A673 (cell line): ENCODE measurements around the gene EXD3. TPM values are rescaled to one million over a fixed set of nuclear protein-coding genes. Genes with fewer than 3 reads are reported as not detected.

Experiments used
- BruUV-seq: library from RNA; stranded (reverse); fragments of 400-500 nt; replicated peaks from 2 replicates; lab custom pipeline; 2021; lab: Mats Ljungman, UMichigan
- CTCF ChIA-PET: fragments of 300-600 bp; sonication (Branson Sonifier 250); formaldehyde crosslinking; loops from one replicate; lab custom pipeline; 2022; ENCODE audit warnings: antibody characterized with exemption; lab: Charles Lee
- POLR2A ChIA-PET: fragments of 300-600 bp; sonication (Branson Sonifier 250); formaldehyde crosslinking; loops from one replicate; lab custom pipeline; 2022; ENCODE audit warnings: antibody characterized with exemption; ENCODE audit not compliant: low non-redundant PET; lab: Charles Lee
- DNase-seq: peaks from one replicate; pipeline ENCODE4 v3.0.0-alpha.2; 2015; ENCODE audit warnings: low spot score
- H3K27ac ChIP-seq: fragments of 200-600 bp; sonication (generic); 2 replicates; pipeline ENCODE4 v1.5.1; 2016; ENCODE audit warnings: mixed run types, low read depth, mild to moderate bottlenecking, mixed read lengths, antibody characterized with exemption, low read length; ENCODE audit not compliant: poor library complexity, severe bottlenecking
- H3K27me3 ChIP-seq: fragments of 200-600 bp; sonication (generic); replicated peaks from 2 replicates; pipeline ENCODE4 v1.6.1; 2017; ENCODE audit warnings: mixed run types, low read depth, mild to moderate bottlenecking, mixed read lengths, antibody characterized with exemption, low read length; ENCODE audit not compliant: insufficient read depth, poor library complexity
- H3K36me3 ChIP-seq: fragments of 200-600 bp; sonication (generic); 2 replicates; pipeline ENCODE4 v1.6.1; 2016; ENCODE audit warnings: mixed run types, mild to moderate bottlenecking, mixed read lengths, antibody characterized with exemption, low read length; ENCODE audit not compliant: insufficient read depth, poor library complexity, severe bottlenecking
- H3K4me1 ChIP-seq: fragments of 200-600 bp; sonication (generic); 2 replicates; pipeline ENCODE4 v1.6.1; 2017; ENCODE audit warnings: mixed run types, mild to moderate bottlenecking, mixed read lengths, antibody characterized with exemption, low read length; ENCODE audit not compliant: insufficient read depth, poor library complexity, severe bottlenecking
- H3K4me3 ChIP-seq: fragments of 200-600 bp; sonication (generic); 2 replicates; pipeline ENCODE4 v1.5.1; 2016; ENCODE audit warnings: low read depth, mixed run types, mild to moderate bottlenecking, mixed read lengths, low read length; ENCODE audit not compliant: poor library complexity, severe bottlenecking
- H3K9me3 ChIP-seq: fragments of 200-600 bp; sonication (generic); 2 replicates; pipeline ENCODE4 v1.6.1; 2016; ENCODE audit warnings: mixed run types, low read depth, mild to moderate bottlenecking, mixed read lengths, antibody characterized with exemption, low read length; ENCODE audit not compliant: poor library complexity, severe bottlenecking
- CTCF ChIP-seq: fragments of 300-800, 200-600 bp; sonication (generic); conservative IDR thresholded peaks from 2 replicates; pipeline ENCODE4 v1.5.1; 2017; ENCODE audit warnings: low read depth, mild to moderate bottlenecking, antibody characterized with exemption, low read length, moderate library complexity, mixed read lengths
- EZH2 ChIP-seq: fragments of 200-600 bp; sonication (generic); IDR thresholded peaks from 2 replicates; pipeline ENCODE4 v1.6.1; 2017; ENCODE audit warnings: borderline replicate concordance, low read depth, mild to moderate bottlenecking, mixed read lengths, antibody characterized with exemption, low read length; ENCODE audit not compliant: poor library complexity, severe bottlenecking
- intact Hi-C: fragments of 100-400 bp; cut with micrococcal nuclease; formaldehyde crosslinking; loops from one replicate; pipeline ENCODE4 v1.10.0; 2022; ENCODE audit not compliant: unreplicated experiment
- total RNA-seq: library from RNA; stranded (reverse); gene quantifications from 2 replicates; pipeline ENCODE4 v1.2.3, GENCODE V29; 2021

EXD3 gene
- total RNA-seq, 1 experiment from 2014 or later = 6.3 TPM

GRCh38 chr9:137370865-137371520 is 52.0 kb downstream of the EXD3 start:
- TF ChIP-seq EZH2 = no peak
- no peak for TF ChIP-seq CTCF
- no peaks in the 10 kb centered on the region for H3K9me3 ChIP-seq
- ChIA-PET CTCF (interaction anchor here (0.6 to 0.7 kb wide), 2 partner anchors 267 to 631 kb away, joined by 3 read pairs; no protein-coding TSS in a partner anchor), POLR2A (no interaction called here)
- no peak overlapping the region for H3K27ac ChIP-seq
- no TSS peak for BruUV-seq
- intact Hi-C loops = no loop called here
- H3K27me3 ChIP-seq = no peaks in the 10 kb centered on the region
- H3K36me3 ChIP-seq = no peaks in the 10 kb centered on the region
- H3K4me3 ChIP-seq = no peak overlapping the region
- DNase-seq = no peak
- no peaks in the 10 kb centered on the region for H3K4me1 ChIP-seq

- H3K36me3 ChIP-seq = no peaks in the 10 kb centered on the region
- H3K27me3 ChIP-seq = no peaks in the 10 kb centered on the region
- H3K9me3 ChIP-seq = no peaks in the 10 kb centered on the region
- no peak for DNase-seq
- ChIA-PET CTCF (interaction anchor here (0.6 to 0.7 kb wide), 2 partner anchors 266 to 630 kb away, joined by 3 read pairs; no protein-coding TSS in a partner anchor), POLR2A (no interaction called here)
- no TSS peak for BruUV-seq
- intact Hi-C loops = no loop called here
- no peaks in the 10 kb centered on the region for H3K4me1 ChIP-seq
- H3K27ac ChIP-seq = no peak overlapping the region
- TF ChIP-seq CTCF (no peak), EZH2 (no peak)
- H3K4me3 ChIP-seq = no peak overlapping the region
Measured at GRCh38 chr9:137369911-137370764, 52.8 kb downstream of the EXD3 start.

- TF ChIP-seq CTCF = no peak
- no peak for TF ChIP-seq EZH2
- H3K4me1 ChIP-seq = no peaks in the 10 kb centered on the region
- BruUV-seq = no TSS peak
- no peak overlapping the region for H3K27ac ChIP-seq
- no peaks in the 10 kb centered on the region for H3K36me3 ChIP-seq
- H3K27me3 ChIP-seq = no peaks in the 10 kb centered on the region
- ChIA-PET CTCF (no interaction called here), POLR2A (no interaction called here)
- DNase-seq = no peak
- no peak overlapping the region for H3K4me3 ChIP-seq
- intact Hi-C loops = no loop called here
- H3K9me3 ChIP-seq = no peaks in the 10 kb centered on the region
Measured at GRCh38 chr9:137369061-137369787, 53.7 kb downstream of the EXD3 start.
